ENCODE measurements around the gene MAPK8IP3. TPM values are rescaled to one million over a fixed set of nuclear protein-coding genes. Genes with fewer than 3 reads are reported as not detected.

MAPK8IP3 gene
- total and polyA plus RNA-seq, 8 donors = 25.5 to 244 (median 50.3) TPM

DNA sequence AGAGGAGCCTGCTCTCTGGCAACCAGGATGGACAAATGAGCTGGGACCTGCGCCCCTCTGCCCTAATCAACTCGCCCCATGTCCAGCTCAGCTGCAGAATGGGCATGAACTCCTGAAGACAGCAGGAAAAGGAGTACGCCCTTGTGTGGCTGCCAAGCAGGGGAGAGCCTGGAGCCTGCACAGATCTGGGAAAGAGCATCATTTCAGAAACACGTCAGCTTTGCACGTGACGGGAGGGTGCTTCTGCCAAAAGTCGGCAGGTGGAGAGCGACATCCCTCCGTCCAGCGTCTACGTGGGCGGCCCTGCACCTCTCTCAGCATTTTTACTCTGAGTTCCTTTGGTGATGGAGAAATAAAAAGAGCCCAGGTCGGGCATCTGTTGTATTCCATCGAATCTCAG is 46.9 kb downstream of the MAPK8IP3 start:
- no peak for ATAC-seq
- H3K9me3 ChIP-seq = no peaks in the 10 kb centered on the region
- no peak for FAIRE-seq
- no peak overlapping the region for H3K27ac ChIP-seq
- intact Hi-C loops (cut with DNase I) = no loop called here
- no peak overlapping the region for H3K4me3 ChIP-seq
- H3K36me3 ChIP-seq = peaks cover 0 to 33% (median 20%) of the 10 kb centered on the region in 3 donors
- no peaks in the 10 kb centered on the region for H3K27me3 ChIP-seq
- peak in 1 of 6 donors; percentile 39 for DNase-seq
- 93 to 94% methylated on average over 14 of the region's 14 CpGs for whole genome bisulfite sequencing, 2 donors
- H3K4me1 ChIP-seq = no peaks in the 10 kb centered on the region
- TF ChIP-seq CTCF (IDR thresholded peaks at IDR 0.05) = no peak

GRCh38 chr16:1754204-1754603 is 48.2 kb downstream of the MAPK8IP3 start:
- H3K4me3 ChIP-seq = no peak overlapping the region
- no peaks in the 10 kb centered on the region for H3K9me3 ChIP-seq
- peaks cover 0 to 19% (median 8%) of the 10 kb centered on the region in 3 donors for H3K36me3 ChIP-seq
- FAIRE-seq (no peak), ATAC-seq (no peak), DNase-seq (no peak)
- intact Hi-C loops (cut with DNase I) = no loop called here
- no peak overlapping the region for H3K27ac ChIP-seq
- WGBS, 2 donors = 95 to 96% methylated on average over 12 of the region's 12 CpGs
- TF ChIP-seq CTCF (IDR thresholded peaks at IDR 0.05) = no peak
- no peaks in the 10 kb centered on the region for H3K27me3 ChIP-seq
- no peaks in the 10 kb centered on the region for H3K4me1 ChIP-seq

DNA sequence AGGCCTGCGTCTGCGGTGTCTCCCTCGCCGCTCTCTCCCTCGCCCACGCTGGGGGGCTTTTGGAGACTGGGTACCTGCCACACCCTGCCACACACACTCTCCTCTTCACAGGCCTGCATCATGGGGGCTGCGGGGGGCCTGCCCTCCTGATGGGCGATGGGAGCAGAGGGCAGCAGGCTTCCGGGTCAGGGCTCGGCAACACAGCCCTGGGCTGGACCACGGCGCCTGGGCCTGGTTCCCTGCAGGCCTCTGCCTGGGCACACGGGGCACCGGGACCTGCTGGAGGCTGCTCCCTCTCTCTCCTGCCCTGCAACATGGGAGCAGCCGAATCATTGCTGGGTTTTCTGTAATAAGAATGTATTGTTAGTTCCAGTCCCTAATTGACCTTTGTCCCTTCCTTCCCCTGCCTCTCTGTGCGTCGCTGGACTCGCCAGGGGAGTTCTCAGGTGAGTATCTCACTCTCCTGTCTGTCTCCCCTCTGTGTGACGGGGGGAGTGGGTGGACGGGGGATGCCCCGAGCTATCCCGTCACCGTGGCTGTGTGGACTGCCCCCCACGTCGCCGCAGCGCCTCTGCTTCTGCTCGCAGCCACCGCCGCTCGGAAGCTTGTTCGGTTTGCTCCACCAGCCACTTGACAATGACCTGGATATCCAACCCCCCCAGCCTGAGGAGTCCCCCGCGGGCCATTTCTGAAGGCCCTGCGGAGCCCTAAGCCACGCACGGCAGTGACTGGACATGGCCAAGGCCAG is 51.9 kb downstream of the MAPK8IP3 start:
- intact Hi-C loops (cut with DNase I) = no loop called here
- Histone ChIP-seq H3K4me3 (no peak overlapping the region), H3K4me1 (no peaks in the 10 kb centered on the region), H3K27ac (no peak overlapping the region), H3K9me3 (no peaks in the 10 kb centered on the region), H3K27me3 (no peaks in the 10 kb centered on the region), H3K36me3 (peaks cover 0 to 25% (median 14%) of the 10 kb centered on the region in 3 donors)
- no peak for TF ChIP-seq CTCF (IDR thresholded peaks at IDR 0.05)
- ATAC-seq = peak in 1 of 4 donors; percentile 3
- peak in 2 of 6 donors; percentile 12 to 58 for DNase-seq
- FAIRE-seq = no peak
- WGBS, 2 donors = 88 to 90% methylated on average over 34 to 37 of the region's 37 CpGs

- WGBS, 2 donors = 92% methylated on average over 18 of the region's 18 CpGs
- FAIRE-seq = no peak
- TF ChIP-seq CTCF (IDR thresholded peaks at IDR 0.05) = no peak
These were observed 52.9 kb downstream of the MAPK8IP3 start for GRCh38 chr16:1758923-1759322.

DNA sequence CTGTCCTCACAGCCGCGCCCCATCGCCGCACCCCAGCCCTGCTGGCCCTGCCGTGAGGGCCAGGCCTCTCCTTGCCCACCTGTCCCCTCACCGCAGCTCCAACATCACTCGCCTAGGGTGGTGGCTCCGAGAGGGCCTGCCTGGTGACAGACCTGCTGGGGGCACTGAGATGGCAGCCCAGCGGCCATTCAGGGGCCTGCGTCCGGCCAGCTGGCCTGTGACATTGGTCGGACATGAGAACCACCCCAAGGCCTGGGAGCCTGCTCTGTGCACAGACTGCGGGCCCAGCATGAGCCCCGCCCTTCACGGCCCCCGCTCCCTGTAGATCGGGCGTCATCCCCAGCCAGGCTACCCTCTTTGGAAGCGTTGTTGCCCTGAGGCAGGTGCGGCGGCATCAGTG is 53.5 kb downstream of the MAPK8IP3 start:
- TF ChIP-seq CTCF (IDR thresholded peaks at IDR 0.05) = no peak
- H3K27ac ChIP-seq = no peak overlapping the region
- H3K9me3 ChIP-seq = no peaks in the 10 kb centered on the region
- no peak for FAIRE-seq
- H3K4me3 ChIP-seq = no peak overlapping the region
- H3K36me3 ChIP-seq = peaks cover 0 to 32% (median 21%) of the 10 kb centered on the region in 3 donors
- H3K4me1 ChIP-seq = no peaks in the 10 kb centered on the region
- no peak for ATAC-seq
- peak in 2 of 6 donors; percentile 19 to 76 for DNase-seq
- 96 to 99% methylated on average over 21 of the region's 21 CpGs for WGBS, 2 donors
- intact Hi-C loops (cut with DNase I) = no loop called here
- H3K27me3 ChIP-seq = no peaks in the 10 kb centered on the region

More at GRCh38 chr16:1758923-1759322, 52.9 kb downstream of the MAPK8IP3 start:
- DNase-seq (peak in 1 of 6 donors; percentile 45), ATAC-seq (no peak)
- no peaks in the 10 kb centered on the region for H3K9me3 ChIP-seq
- H3K36me3 ChIP-seq = peaks cover 0 to 33% (median 17%) of the 10 kb centered on the region in 3 donors
- no peak overlapping the region for H3K27ac ChIP-seq
- no peak overlapping the region for H3K4me3 ChIP-seq
- intact Hi-C loops (cut with DNase I) = no loop called here
- H3K4me1 ChIP-seq = no peaks in the 10 kb centered on the region
- H3K27me3 ChIP-seq = no peaks in the 10 kb centered on the region
